GM18520 (cell line): ENCODE data around the gene TMC8.
A peak's percentile ranks its signal among the peaks of the same experiment; 100 is the strongest.

Source experiments
- ATAC-seq: cut with Tn5 transposase; IDR thresholded peaks from one replicate; pipeline ENCODE4 v1.9.1; 2021; ENCODE audit not compliant: unreplicated experiment

TMC8 gene

GRCh38 chr17:78179372-78179771, 48.8 kb downstream of the TMC8 start:
- ATAC-seq: no peak

- ATAC-seq: no peak
These were observed 49.5 kb downstream of the TMC8 start for GRCh38 chr17:78180083-78180482.

- no peak for ATAC-seq
These were observed 49.9 kb downstream of the TMC8 start for GRCh38 chr17:78180508-78180907.

GRCh38 chr17:78182504-78182903, 51.9 kb downstream of the TMC8 start:
- ATAC-seq: no peak

- no peak for ATAC-seq
These were observed 53.3 kb downstream of the TMC8 start for GRCh38 chr17:78183916-78184315.

GRCh38 chr17:78184351-78184750, 53.8 kb downstream of the TMC8 start:
- no peak for ATAC-seq

- ATAC-seq: no peak
These were observed 54.3 kb downstream of the TMC8 start for GRCh38 chr17:78184868-78185267.

- no peak for ATAC-seq
These were observed 55.6 kb downstream of the TMC8 start for GRCh38 chr17:78185981-78186691.

- peak; percentile 82 for ATAC-seq
These were observed 56.4 kb downstream of the TMC8 start, which contains the start of the genes AFMID and TK1 for GRCh38 chr17:78186692-78187595. TSS of gene AFMID (plus strand) at chr17:78187362. CDS start at chr17:78187371, 9 bp downstream. TSS of gene TK1 (minus strand) at chr17:78187052. CDS start at chr17:78186994, 58 bp downstream.
